ENCODE measurements around the gene CAMK4. TPM values are rescaled to one million over a fixed set of nuclear protein-coding genes. Genes with fewer than 3 reads are reported as not detected.

CAMK4 gene
- total and polyA plus RNA-seq, 2 of the 8 experiments (the other 6 are each of a cell fraction or from before 2014, with no cell fraction given) = 1.8 to 8.3 TPM

GRCh38 chr5:111453295-111453694 is 229.1 kb downstream of the CAMK4 start:
- no peaks in the 10 kb centered on the region for H3K4me1 ChIP-seq (replicated peaks in 1 of 4; ENCODE audit: control insufficient read depth in 3 of 4, insufficient read depth in 4 of 4, low read length in 3 of 4)
- no peak overlapping the region for H3K4me3 ChIP-seq (ENCODE audit: extremely low read depth in 1 of 4, insufficient read depth in 2 of 4, low read depth in 3 of 4, low read length in 4 of 4)
- H3K79me2 ChIP-seq (ENCODE audit: control insufficient read depth in 1 of 2, insufficient read depth in 2 of 2, low read length in 2 of 2) = no peaks in the 10 kb centered on the region
- H2BK12ac ChIP-seq (ENCODE audit: low read depth, low read length) = no peak overlapping the region
- no peak overlapping the region for H2BK20ac ChIP-seq (ENCODE audit: low read length)
- FAIRE-seq (no peak), DNase-seq (ENCODE audit: low read depth in 1 of 2, low spot score in 2 of 2) (no peak)
- no peak overlapping the region for H2BK120ac ChIP-seq (replicated peaks; ENCODE audit: low read depth, low read length)
- no peaks in the 10 kb centered on the region for H3K23me2 ChIP-seq (ENCODE audit: low read depth, low read length)
- H3K56ac ChIP-seq (replicated peaks; ENCODE audit: insufficient read length, low read depth, low read length) = no peak overlapping the region
- H3K14ac ChIP-seq (ENCODE audit: insufficient read length) = no peak overlapping the region
- H2AFZ ChIP-seq (ENCODE audit: low read length) = no peak overlapping the region
- no peaks in the 10 kb centered on the region for H3K27me3 ChIP-seq (replicated peaks in 1 of 4; ENCODE audit: control insufficient read depth in 3 of 4, extremely low read depth in 1 of 4, insufficient read depth in 3 of 4, low read length in 3 of 4)
- no peak overlapping the region for H3K23ac ChIP-seq (ENCODE audit: insufficient read length)
- CTCF ChIA-PET (ENCODE audit: partially characterized antibody) = no interaction called here
- no peaks in the 10 kb centered on the region for H4K20me1 ChIP-seq (replicated peaks in 1 of 2; ENCODE audit: control insufficient read depth in 1 of 2, insufficient read depth in 2 of 2, low read length in 2 of 2)
- WGBS, 2 experiments (ENCODE audit: extremely low coverage in 1 of 2, insufficient coverage in 1 of 2, insufficient read length in 1 of 2, insufficient replicate concordance in 2 of 2, low coverage in 1 of 2, low lambda C conversion rate in 2 of 2, missing lambda C conversion rate in 1 of 2) = 93% methylated on average over 1 of the region's 1 CpG; no CpG with 5 or more reads in 1 of the 2 experiments
- H3K36me3 ChIP-seq (ENCODE audit: control insufficient read depth in 2 of 4, insufficient read depth in 4 of 4, low read length in 3 of 4) = no peaks in the 10 kb centered on the region
- no peaks in the 10 kb centered on the region for H3K9me3 ChIP-seq (ENCODE audit: insufficient read depth in 2 of 2, low read depth in 1 of 2, low read length in 1 of 2)
- H3K79me1 ChIP-seq (ENCODE audit: low read depth, low read length) = no peaks in the 10 kb centered on the region
- no peak overlapping the region for H3K9ac ChIP-seq (replicated peaks in 1 of 4; ENCODE audit: extremely low read depth in 1 of 4, low read depth in 3 of 4, low read length in 3 of 4)
- no peak overlapping the region for H3K18ac ChIP-seq (ENCODE audit: extremely low read depth, low read length)
- no peak overlapping the region for H4K8ac ChIP-seq (ENCODE audit: extremely low read depth, insufficient read depth, low read length)
- no peak overlapping the region for H4K5ac ChIP-seq (ENCODE audit: insufficient read length, low read depth, low read length)
- no peak overlapping the region for H3K4me2 ChIP-seq (ENCODE audit: insufficient read depth in 1 of 2, low read depth in 2 of 2, low read length in 2 of 2)
- no peak overlapping the region for H2AK5ac ChIP-seq (ENCODE audit: low read depth, low read length)
- H2BK5ac ChIP-seq (ENCODE audit: low read depth, low read length) = no peak overlapping the region
- H2BK15ac ChIP-seq (ENCODE audit: low read length) = no peak overlapping the region
- POLR2A ChIA-PET (ENCODE audit: partially characterized antibody) = no interaction called here
- H3K4ac ChIP-seq (replicated peaks; ENCODE audit: insufficient read length, low read depth, low read length) = no peak overlapping the region
- no peak overlapping the region for H4K91ac ChIP-seq (replicated peaks; ENCODE audit: insufficient read length, low read length)
- no peak overlapping the region for H3K27ac ChIP-seq (ENCODE audit: low read depth, low read length)
- TF ChIP-seq SUZ12 (IDR thresholded peaks at IDR 0.05; ENCODE audit: low read length) = no peak
- TF ChIP-seq TAF7 (optimal IDR thresholded peaks at IDR 0.05; ENCODE audit: borderline replicate concordance, low read depth, low read length) = no peak
- no peak for TF ChIP-seq CHD1 (IDR thresholded peaks at IDR 0.05; ENCODE audit: low read depth, low read length)
- no peak for TF ChIP-seq KDM1A (IDR thresholded peaks at IDR 0.05; ENCODE audit: borderline replicate concordance, low read length)
- no peak for TF ChIP-seq CBX8 (IDR thresholded peaks at IDR 0.05; ENCODE audit: borderline replicate concordance, low read depth, low read length)
- TF ChIP-seq RFX5 (IDR thresholded peaks at IDR 0.05; ENCODE audit: borderline replicate concordance, low read depth, low read length) = no peak
- TF ChIP-seq RXRA (IDR thresholded peaks at IDR 0.05; ENCODE audit: insufficient read depth, low read depth, low read length) = no peak

Data from H1 (cell line).